Pancreas (tissue), 10 donors: ENCODE data around the gene PRRC2B. TPM values are rescaled to one million over a fixed set of nuclear protein-coding genes. Genes with fewer than 3 reads are reported as not detected.
A peak's percentile ranks its signal among the peaks of the same experiment; 100 is the strongest.

ENCODE experiments used
- ATAC-seq, 4 donors: fragments of 200-7000 bp; cut with Tn5 transposase; one replicate each; pipeline versions ENCODE4 v1.8.0 to v1.9.1; 2020; ENCODE audit warnings: mild to moderate bottlenecking in 4 of 4, moderate library complexity in 4 of 4
- DNase-seq, 6 donors: peaks; one replicate each; pipeline ENCODE4 v3.0.0-alpha.2; 2020
- FAIRE-seq: peaks from 2 replicates; lab custom pipeline; 2012; peaks lifted over from hg19 to GRCh38; lab: Jason Lieb, UNC
- H3K27ac ChIP-seq, 4 donors: fragments of 200-600 bp; sonication (generic); 1 replicate in 3 of 4; 2 replicates in 1 of 4; pipeline versions ENCODE4 v1.5.0 to v1.8.0; 2020
- H3K27me3 ChIP-seq, 4 donors: fragments of 200-600 bp; one replicate each; pipeline ENCODE4 v1.8.0; 2021
- H3K36me3 ChIP-seq, 3 donors: fragments of 200-600 bp; sonication (generic) in 1 of 3; one replicate each; pipeline versions ENCODE4 v1.5.0 to v1.8.0; 2020 to 2021
- H3K4me1 ChIP-seq, 3 donors: fragments of 200-600 bp; one replicate each; pipeline ENCODE4 v1.8.0; 2021
- H3K4me3 ChIP-seq, 4 donors: fragments of 200-600 bp; sonication (generic) in 2 of 4; one replicate each; pipeline versions ENCODE4 v1.5.0 to v1.8.0; 2020 to 2021
- H3K9me3 ChIP-seq, 4 donors: fragments of 200-600 bp; one replicate each; pipeline ENCODE4 v1.8.0; 2021
- WGBS, 2 donors: extraction: QIAGEN DNeasy Blood & Tissue Kit; methylation state at CpG; one replicate each; pipeline ENCODE4 v1.1.7; 2013; 5-methylcytosine and 5-hydroxymethylcytosine counted together
- intact Hi-C, 3 donors: fragments of 100-400 bp; cut with DNase I; formaldehyde crosslinking; loops; one replicate each; pipeline versions ENCODE4 v1.11.1 to v1.14.2; 2022
- polyA plus RNA-seq, 2 donors: library from polyadenylated mRNA; stranded (reverse); fragments of 200-250 nt; gene quantifications; one replicate each; pipeline ENCODE4 v1.2.3, GENCODE V29; 2013
- total RNA-seq, 6 donors: library from RNA; stranded (reverse); fragmentation: NEBNext Ultra II Directional in 4 of 6; extraction: Animal tissue kit (Norgen Biotek cat#: 25700) in 4 of 6; gene quantifications; one replicate each; pipeline versions ENCODE4 v1.2.1 to v1.2.4, GENCODE V29; 2021 to 2023
- TF ChIP-seq, protein P1 (sequence below), 4 donors: fragments of 200-600 bp; sonication (generic) in 3 of 4; IDR thresholded peaks; one replicate each; pipeline versions ENCODE4 v1.5.0 to v1.8.0; 2021; ENCODE audit warnings: antibody characterized with exemption in 4 of 4
- donor health status: healthy with polysubstance abuse.
- donor health status: DM: no; HTN: no; CAD: no; lungs with moderate emphysema.
- donor health status: DM: no; HTN: no; CAD: no.
- donor health status: control.
- donor health status: control.
- donor health status: Bipolar disorder and iron deficiency.
- donor health status: DM: yes; HTN: yes; CAD: no.
- donor health status: DM: no; HTN: no; CAD: no.
- donor health status: DM: no; HTN: no; CAD: no.
- donor health status: DM: yes; HTN: yes; CAD: no.

The PRRC2B gene
- total and polyA plus RNA-seq, 8 donors: 44.8 to 132 (median 90.3) TPM

DNA sequence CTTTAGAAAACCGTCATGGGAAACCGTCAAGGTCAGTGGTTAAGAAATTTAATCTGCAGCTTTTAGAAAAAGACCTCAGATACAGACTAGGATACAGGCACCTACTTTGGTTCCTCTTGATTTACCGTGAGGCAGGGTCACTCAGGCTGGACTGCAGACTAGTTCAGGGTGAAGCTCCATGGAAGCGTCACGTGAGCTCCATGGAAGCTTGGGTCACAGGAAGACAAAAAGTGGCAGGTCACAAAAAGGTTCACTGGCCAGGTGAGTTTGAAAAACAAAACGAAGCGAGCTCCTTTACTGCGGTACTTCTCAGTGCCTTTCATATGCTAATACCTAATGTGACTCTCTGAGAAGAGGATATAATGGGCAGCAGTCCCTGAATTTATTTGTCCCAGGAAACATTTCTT lies 43.0 kb downstream of the PRRC2B start:
- Histone ChIP-seq H3K9me3 (no peaks in the 10 kb centered on the region), H3K4me3 (no peak overlapping the region), H3K4me1 (no peaks in the 10 kb centered on the region), H3K27me3 (no peaks in the 10 kb centered on the region), H3K27ac (no peak overlapping the region), H3K36me3 (peaks cover 6 to 63% (median 38%) of the 10 kb centered on the region in 3 donors)
- intact Hi-C loops: no loop called here
- DNase-seq (peak in 1 of 6 donors; percentile 6), ATAC-seq (no peak), FAIRE-seq (no peak)
- 90% methylated on average over 8 of the region's 8 CpGs for WGBS, 2 donors
- TF ChIP-seq, protein P1, sequence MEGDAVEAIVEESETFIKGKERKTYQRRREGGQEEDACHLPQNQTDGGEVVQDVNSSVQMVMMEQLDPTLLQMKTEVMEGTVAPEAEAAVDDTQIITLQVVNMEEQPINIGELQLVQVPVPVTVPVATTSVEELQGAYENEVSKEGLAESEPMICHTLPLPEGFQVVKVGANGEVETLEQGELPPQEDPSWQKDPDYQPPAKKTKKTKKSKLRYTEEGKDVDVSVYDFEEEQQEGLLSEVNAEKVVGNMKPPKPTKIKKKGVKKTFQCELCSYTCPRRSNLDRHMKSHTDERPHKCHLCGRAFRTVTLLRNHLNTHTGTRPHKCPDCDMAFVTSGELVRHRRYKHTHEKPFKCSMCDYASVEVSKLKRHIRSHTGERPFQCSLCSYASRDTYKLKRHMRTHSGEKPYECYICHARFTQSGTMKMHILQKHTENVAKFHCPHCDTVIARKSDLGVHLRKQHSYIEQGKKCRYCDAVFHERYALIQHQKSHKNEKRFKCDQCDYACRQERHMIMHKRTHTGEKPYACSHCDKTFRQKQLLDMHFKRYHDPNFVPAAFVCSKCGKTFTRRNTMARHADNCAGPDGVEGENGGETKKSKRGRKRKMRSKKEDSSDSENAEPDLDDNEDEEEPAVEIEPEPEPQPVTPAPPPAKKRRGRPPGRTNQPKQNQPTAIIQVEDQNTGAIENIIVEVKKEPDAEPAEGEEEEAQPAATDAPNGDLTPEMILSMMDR (IDR thresholded peaks at IDR 0.05): no peak

DNA sequence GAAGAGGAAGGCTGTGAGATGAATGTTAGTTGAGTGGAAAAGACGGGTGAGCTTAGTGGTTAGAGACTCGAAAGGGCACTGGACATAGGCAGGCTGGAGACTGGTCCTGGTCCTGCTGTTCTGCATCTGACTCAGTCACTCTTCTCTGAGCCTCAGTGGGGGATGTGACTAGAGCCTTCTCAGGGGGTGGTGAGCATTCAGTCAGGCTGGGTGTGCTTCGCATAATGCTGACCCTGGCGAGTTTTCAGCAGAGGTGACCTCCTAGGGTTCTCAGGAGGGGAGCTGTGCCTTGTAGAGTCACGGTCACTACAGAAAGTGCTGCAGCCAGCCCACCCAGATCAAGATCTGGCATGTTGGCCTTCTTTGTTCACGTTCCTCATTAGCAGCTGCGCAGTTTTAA lies 44.3 kb downstream of the PRRC2B start:
- ATAC-seq: no peak
- 92 to 94% methylated on average over 7 of the region's 7 CpGs for WGBS, 2 donors
- intact Hi-C loops: no loop called here
- Histone ChIP-seq H3K36me3 (peaks cover 3 to 59% (median 31%) of the 10 kb centered on the region in 3 donors), H3K9me3 (no peaks in the 10 kb centered on the region), H3K4me1 (no peaks in the 10 kb centered on the region), H3K27ac (no peak overlapping the region), H3K27me3 (no peaks in the 10 kb centered on the region), H3K4me3 (no peak overlapping the region)
- no peak for FAIRE-seq
- DNase-seq: peak in 2 of 6 donors; percentile 13 to 17
- TF ChIP-seq, protein P1 (IDR thresholded peaks at IDR 0.05): no peak

GRCh38 chr9:131439224-131439623 lies 45.3 kb downstream of the PRRC2B start:
- 86 to 96% methylated on average over 4 of the region's 4 CpGs for WGBS, 2 donors
- DNase-seq: peak in 1 of 6 donors; percentile 7

GRCh38 chr9:131441441-131441840 lies 47.6 kb downstream of the PRRC2B start:
- peak in 1 of 6 donors; percentile 16 for DNase-seq
- H3K4me1 ChIP-seq: no peaks in the 10 kb centered on the region
- TF ChIP-seq, protein P1 (IDR thresholded peaks at IDR 0.05): no peak
- 87 to 90% methylated on average over 2 of the region's 2 CpGs for WGBS, 2 donors
- ATAC-seq: peak in 1 of 4 donors; percentile 50
- no peak overlapping the region for H3K27ac ChIP-seq
- no peaks in the 10 kb centered on the region for H3K9me3 ChIP-seq
- no peaks in the 10 kb centered on the region for H3K27me3 ChIP-seq
- intact Hi-C loops: no loop called here
- FAIRE-seq: no peak
- H3K4me3 ChIP-seq: no peak overlapping the region
- H3K36me3 ChIP-seq: peaks cover 3 to 63% (median 34%) of the 10 kb centered on the region in 3 donors

More at GRCh38 chr9:131439224-131439623, 45.3 kb downstream of the PRRC2B start:
- no peaks in the 10 kb centered on the region for H3K4me1 ChIP-seq
- no peaks in the 10 kb centered on the region for H3K27me3 ChIP-seq
- peaks cover 3 to 55% (median 23%) of the 10 kb centered on the region in 3 donors for H3K36me3 ChIP-seq
- H3K9me3 ChIP-seq: no peaks in the 10 kb centered on the region
- TF ChIP-seq, protein P1 (IDR thresholded peaks at IDR 0.05): no peak
- intact Hi-C loops: no loop called here
- FAIRE-seq (no peak), ATAC-seq (no peak)
- no peak overlapping the region for H3K4me3 ChIP-seq
- H3K27ac ChIP-seq: no peak overlapping the region

DNA sequence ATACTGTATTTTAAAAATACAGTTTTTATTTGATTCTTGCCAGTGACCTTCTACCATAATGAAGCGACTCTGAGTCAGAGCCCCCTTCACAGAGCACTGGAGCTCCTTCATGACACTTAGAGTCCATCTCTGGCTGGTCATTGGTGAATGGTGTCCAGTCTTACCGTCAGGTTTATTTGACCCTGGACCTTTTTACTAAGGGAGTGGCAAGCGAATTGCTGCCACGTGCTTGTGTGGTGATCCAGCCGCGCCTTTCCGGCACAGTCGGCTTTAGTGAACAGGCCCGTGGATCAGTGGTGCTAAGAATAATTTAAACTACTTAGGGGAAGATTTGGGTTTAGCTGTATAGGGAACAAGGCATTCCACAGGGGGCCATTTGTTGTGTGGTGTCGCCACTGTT lies 48.5 kb downstream of the PRRC2B start:
- 84 to 86% methylated on average over 10 of the region's 10 CpGs for WGBS, 2 donors

More for the DNA sequence above, 48.5 kb downstream of the PRRC2B start:
- Histone ChIP-seq H3K9me3 (no peaks in the 10 kb centered on the region), H3K4me1 (peaks cover 0 to 5% (median 0%) of the 10 kb centered on the region in 3 donors), H3K27me3 (no peaks in the 10 kb centered on the region), H3K27ac (no peak overlapping the region), H3K4me3 (no peak overlapping the region), H3K36me3 (peaks cover 0 to 63% (median 39%) of the 10 kb centered on the region in 3 donors)
- FAIRE-seq (no peak), ATAC-seq (no peak), DNase-seq (peak in 2 of 6 donors; percentile 6 to 8)
- TF ChIP-seq, protein P1 (IDR thresholded peaks at IDR 0.05): no peak
- intact Hi-C loops: no loop called here
